ENCODE data around the gene CELF5.

DNA sequence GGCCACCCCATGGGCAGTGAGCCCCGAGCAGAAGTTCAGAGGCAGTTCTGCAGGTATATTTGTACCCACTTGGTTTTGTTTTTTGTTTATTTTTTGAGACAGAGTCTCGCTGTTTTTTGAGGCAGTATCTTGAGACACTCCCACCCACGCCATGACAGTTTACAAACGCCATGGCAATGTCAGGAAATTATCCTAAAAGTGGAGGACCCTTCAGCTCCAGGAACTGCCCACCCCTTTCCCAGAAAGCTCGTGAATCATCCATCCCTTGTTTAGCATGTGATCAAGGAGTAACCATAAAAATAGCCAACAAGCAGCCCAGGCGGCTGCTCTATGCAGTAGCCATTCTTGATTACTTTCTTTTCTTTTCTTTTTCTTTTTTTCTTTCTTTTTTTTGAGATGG is 41.0 kb downstream of the CELF5 start:
- TF ChIP-seq CTCF (IDR thresholded peaks at IDR 0.05) (no peak), REST (IDR thresholded peaks at IDR 0.05; ENCODE audit: insufficient read depth in 1 of 2, low read depth in 2 of 2, low read length in 1 of 2) (no peak)
